HG03039 (cell line): ENCODE data around the gene NR5A1.

Source experiments
- ATAC-seq: cut with Tn5 transposase; IDR thresholded peaks from one replicate; pipeline ENCODE4 v1.9.1; 2021; ENCODE audit warnings: mild to moderate bottlenecking, moderate library complexity; ENCODE audit not compliant: unreplicated experiment

The NR5A1 gene

GRCh38 chr9:124483481-124483880, 23.7 kb downstream of the NR5A1 start:
- ATAC-seq: no peak

DNA sequence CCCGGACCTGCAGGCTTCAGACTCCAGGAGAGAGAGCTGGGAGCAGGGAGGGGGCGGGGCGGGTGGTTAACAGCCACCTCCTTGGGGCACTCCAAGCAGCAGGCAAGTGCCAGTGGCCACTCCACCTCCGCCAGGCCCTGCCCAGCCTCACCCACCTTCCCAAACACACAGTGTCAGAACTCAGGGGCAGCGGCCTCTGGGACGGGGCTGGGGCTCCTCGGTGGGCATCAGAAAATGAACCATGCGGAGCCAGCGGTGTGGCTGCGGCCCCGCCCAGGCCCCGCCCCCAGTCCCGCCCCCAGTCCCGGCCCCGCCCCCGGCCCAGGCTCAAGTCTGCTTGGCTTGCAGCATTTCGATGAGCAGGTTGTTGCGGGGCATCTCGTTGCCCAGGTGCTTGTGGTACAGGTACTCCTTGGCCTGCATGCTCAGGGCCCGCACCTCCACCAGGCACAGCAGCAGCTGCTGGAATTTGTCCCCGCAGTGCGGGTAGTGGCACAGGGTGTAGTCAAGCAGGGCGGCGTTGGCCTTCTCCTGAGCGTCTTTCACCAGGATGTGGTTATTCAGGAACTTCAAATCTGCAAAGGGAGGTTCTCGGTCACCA, 24.7 kb downstream of the NR5A1 start:
- no peak for ATAC-seq

- no peak for ATAC-seq
These were observed 26.1 kb downstream of the NR5A1 start for GRCh38 chr9:124481115-124481514.

- no peak for ATAC-seq
These were observed 26.6 kb downstream of the NR5A1 start for GRCh38 chr9:124480621-124480981.

DNA sequence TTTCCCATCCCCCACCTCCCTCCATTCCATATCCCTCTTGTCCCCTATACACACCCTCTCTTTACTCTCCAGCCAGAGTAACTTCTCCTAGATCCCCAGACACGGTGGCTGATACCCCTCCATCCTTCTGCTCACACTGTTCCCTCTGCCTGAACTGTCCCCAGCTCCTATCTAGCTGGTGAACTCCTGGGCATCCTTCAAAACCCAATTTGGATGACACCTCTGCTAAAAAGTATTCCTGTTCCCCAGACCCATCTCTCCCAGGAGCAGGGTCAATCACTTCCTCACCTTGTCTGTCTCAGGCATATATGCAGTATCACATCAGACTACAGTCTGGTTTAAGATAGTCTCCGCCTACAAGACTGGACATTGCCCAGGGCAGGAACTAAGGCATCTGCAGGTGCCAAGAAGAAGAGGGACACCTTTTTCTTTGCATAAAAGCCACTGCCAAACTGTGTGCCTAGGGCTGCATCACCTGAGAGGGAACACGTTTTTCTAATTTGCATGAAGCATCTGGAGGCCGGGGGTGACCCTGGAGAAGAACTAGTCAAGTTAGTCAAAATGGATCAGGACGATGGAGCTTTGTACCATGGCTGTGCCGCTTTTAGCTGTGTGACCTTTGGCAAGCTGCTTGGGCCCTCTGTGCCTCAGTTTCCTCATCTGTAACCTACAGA, 27.1 kb downstream of the NR5A1 start:
- no peak for ATAC-seq

DNA sequence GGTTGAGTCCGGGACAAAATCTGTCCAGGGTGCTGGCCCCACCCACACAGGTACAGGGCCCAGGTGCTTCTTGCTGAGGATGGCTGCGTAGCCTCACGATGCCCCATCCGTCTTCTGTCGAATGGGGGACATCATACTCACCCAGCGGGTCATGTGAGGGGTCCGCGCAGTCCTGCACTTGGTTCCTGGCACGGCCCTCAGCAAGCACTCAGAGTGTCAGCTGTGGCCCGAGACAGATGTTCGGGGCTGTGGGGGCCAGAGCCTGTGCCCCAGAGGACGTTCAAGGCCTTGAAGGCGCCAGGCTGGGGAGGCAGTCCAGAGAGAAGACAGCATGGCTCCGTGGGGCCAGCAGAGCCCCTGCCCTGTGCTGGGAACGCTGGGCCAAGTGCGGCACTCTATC, 27.8 kb downstream of the NR5A1 start:
- ATAC-seq: no peak

- no peak for ATAC-seq
These were observed 28.8 kb downstream of the NR5A1 start for GRCh38 chr9:124478354-124478753.

GRCh38 chr9:124477648-124478285, 29.4 kb downstream of the NR5A1 start:
- ATAC-seq: no peak

DNA sequence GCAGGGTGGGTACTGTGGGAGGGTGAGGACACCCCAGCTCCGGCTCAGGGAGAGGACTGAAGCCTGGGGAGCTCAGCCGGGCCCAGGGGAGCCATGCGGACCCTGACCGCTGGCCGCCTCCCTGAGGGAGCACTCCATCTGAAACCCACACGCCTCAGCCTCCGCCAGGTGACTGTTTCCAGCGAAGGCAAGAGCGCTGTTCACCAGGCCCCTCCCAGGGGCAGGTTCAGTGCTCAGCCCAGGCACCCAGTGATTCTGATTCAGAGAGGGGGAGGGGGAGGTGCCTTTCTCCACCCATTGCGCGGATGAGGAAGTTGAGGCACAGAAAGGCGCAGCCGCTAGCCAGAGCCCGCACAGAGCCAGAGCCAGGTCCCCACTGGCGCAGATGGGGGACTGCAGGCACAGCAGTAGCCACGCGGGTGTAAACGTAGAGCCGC, 30.0 kb downstream of the NR5A1 start:
- no peak for ATAC-seq

GRCh38 chr9:124475868-124476690, 31.1 kb downstream of the NR5A1 start:
- no peak for ATAC-seq

- no peak for ATAC-seq
These were observed 31.9 kb downstream of the NR5A1 start for GRCh38 chr9:124475158-124475867.

- no peak for ATAC-seq
These were observed 33.0 kb downstream of the NR5A1 start for GRCh38 chr9:124474151-124474550.

- ATAC-seq: no peak
These were observed 33.9 kb downstream of the NR5A1 start for GRCh38 chr9:124473310-124473709.

- no peak for ATAC-seq
These were observed 34.4 kb downstream of the NR5A1 start for GRCh38 chr9:124472770-124473169.

DNA sequence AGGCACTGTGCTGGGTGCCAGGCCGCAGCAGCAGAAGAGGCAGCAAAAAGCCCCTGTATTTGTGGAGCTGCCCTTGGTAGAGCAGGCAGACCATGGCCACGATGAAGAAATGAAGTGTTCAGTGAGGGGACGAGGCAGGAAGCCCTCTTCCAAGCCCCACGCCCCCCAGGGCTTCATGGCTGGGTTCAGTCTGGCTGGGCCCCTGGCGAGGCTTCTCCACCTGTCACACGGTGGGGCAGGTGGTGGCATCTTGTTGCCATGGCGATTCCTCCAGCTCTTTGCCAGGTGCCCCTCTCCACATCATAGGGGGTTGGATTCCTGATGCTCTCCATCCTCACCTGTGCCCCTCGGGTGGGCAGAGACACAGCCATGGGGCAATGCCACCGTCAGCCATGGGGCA, 35.4 kb downstream of the NR5A1 start:
- ATAC-seq: no peak

GRCh38 chr9:124470726-124471125, 36.5 kb downstream of the NR5A1 start:
- ATAC-seq: no peak

- ATAC-seq: no peak
These were observed 36.9 kb downstream of the NR5A1 start for GRCh38 chr9:124470306-124470705.

GRCh38 chr9:124469011-124469832, 38.0 kb downstream of the NR5A1 start:
- no peak for ATAC-seq

- ATAC-seq: no peak
These were observed 39.0 kb downstream of the NR5A1 start for GRCh38 chr9:124468061-124468740.
